EH (cell line): Measurements from ENCODE around the gene RBM4B.

Source experiments
- DNase-seq: peaks from one replicate; pipeline ENCODE4 v3.0.0-alpha.2; 2015; ENCODE audit warnings: low read depth

The RBM4B gene

GRCh38 chr11:66686801-66687750 lies 9.4 kb upstream of the RBM4B start:
- DNase-seq: no peak

GRCh38 chr11:66686100-66686785 lies 8.6 kb upstream of the RBM4B start:
- no peak for DNase-seq

DNA sequence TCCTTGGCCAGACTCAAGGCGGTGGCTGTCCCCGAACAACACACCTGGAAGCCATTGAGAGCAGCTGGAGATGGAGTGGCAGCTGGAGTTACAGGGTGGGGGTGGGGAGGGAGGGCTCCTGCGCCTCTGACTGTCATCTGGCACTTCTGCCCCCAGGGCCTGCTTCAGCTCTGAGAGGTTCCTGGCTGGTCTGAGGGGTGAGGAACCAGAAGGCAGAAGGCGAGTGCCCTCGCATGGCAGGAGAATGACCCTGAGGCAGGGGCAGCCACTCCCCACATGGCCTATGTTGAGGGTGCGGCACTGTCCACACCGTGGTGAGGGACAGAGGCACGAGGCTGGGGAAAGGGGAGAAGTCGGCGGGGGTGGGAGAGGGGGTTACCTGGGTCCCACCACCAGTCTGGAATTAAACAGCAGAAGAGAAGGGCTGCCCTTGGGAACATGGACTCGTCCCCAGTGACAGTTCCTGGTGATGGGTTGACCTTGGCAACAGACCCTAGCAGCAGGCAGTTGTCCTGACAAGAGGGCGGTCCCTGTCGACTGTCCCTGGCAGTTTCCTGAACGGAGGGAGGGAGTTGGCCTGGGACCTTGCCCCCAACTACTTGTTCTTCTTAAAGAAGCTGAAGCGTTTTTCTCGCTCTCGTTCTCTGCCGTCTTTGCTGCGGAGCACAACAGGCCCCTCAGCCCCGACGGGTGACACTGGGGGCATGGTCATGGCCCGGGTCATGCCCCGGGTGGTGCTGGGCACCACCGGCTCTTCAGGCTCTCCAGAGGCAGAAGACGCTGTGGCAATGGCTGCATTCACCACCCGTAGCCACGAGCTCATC lies 7.8 kb upstream of the RBM4B start:
- no peak for DNase-seq

DNA sequence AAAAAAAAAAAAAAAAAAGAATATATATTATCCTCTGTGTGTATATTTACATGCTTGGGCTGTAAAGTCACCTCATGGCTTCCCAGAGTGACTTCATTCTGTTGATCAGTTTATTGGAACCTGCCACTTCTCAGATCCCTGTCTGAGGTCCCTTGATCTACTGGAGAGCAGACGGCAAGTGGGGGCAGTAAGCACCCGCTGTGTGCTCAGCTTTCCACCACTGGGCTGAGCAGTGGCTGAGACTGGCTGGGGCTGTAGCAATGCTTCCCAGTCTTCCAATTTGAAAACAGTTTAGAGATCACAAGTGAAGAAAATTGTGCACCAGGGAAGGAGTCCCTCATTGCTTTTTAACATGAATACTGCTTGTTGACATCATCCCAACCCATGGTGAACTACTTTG lies 6.9 kb upstream of the RBM4B start:
- DNase-seq: no peak

DNA sequence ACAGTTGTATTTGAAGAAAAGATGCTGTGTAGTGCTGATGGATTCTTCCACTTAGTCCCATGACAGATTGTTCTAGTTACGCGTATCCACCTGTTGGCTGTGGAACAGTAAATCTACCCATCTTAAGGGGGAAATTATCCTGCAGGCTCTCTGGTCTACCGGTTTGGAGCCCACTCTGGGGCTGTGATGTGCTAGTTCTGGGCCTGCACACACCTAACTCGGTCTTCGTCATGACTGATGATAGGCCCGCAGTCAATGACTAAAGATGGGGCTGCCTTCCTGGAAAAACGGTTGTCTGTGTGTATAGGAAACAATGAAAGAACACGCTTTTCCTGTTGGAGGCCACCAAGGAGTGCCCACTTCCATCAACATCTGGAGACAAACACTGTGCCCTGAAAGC lies 6.2 kb upstream of the RBM4B start:
- no peak for DNase-seq

DNA sequence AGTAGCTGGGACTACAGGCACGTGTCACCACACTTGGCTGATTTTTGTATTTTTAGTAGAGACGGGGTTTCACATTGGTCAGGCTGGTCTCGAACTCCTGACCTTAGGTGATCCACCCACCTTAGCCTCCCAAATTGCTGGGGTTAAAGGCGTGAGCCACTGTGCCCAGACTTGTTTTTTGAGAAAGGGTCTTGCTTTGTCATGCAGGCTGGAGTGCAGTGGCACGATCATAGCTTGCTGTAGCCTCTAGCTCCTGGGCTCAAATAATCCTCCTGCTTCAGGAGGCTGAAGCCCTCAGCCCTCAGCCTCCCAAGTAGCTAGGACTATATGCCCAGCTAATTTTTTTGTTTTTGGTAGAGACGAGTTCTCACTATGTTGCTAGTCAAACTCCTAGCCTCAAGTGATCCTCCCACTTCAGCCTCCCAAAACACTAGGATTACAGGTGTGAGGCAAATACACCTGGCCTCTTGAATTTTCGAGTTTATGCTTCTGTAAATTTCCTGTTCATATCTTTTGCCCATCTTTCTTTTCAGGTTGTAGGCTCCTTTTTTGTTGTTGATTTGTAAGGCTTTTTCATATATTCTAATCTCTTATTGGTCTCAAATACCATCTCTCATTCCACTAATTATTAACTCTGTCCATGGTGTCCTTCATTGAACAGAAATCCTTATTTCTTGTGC lies 3.4 kb upstream of the RBM4B start:
- DNase-seq: no peak

- peak; percentile 25 for DNase-seq
Observed at GRCh38 chr11:66676931-66677598, 622 bp downstream of the RBM4B start.

DNA sequence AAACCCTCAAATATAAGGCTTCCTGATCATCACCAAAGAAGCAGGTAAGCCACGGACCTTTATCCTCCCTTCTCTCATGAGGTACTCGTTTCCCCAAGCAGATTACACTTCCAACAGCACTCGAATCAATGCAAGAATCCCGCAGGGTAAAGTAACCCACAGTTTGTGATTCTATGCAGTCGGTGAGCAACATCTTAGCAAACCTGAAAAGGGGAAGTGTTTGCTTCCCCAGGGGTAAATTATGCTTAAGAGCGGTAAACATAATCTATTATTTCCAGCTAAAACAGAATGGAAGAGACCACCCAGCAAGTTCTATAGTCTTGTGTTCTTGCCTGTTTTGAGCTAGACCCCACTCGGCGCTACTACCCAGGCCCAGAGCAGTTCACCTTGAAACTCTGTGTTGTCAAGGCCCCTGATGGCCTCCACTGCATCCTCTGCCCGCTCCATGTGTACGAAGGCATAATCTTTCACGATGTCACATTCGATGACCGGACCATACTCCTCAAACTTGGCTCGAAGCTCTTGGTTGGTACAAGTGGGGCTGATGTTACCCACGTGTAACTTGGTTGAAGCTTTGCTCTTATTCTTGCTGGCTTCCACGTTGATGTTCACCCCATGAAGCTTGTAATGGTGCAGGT lies 1.3 kb downstream of the RBM4B start:
- DNase-seq: no peak

- no peak for DNase-seq
Observed at GRCh38 chr11:66674964-66675602, 2.6 kb downstream of the RBM4B start.

GRCh38 chr11:66670816-66671215 lies 6.9 kb downstream of the RBM4B start:
- DNase-seq: no peak

- DNase-seq: no peak
Observed at GRCh38 chr11:66665369-66665768, 12.3 kb downstream of the RBM4B start.

DNA sequence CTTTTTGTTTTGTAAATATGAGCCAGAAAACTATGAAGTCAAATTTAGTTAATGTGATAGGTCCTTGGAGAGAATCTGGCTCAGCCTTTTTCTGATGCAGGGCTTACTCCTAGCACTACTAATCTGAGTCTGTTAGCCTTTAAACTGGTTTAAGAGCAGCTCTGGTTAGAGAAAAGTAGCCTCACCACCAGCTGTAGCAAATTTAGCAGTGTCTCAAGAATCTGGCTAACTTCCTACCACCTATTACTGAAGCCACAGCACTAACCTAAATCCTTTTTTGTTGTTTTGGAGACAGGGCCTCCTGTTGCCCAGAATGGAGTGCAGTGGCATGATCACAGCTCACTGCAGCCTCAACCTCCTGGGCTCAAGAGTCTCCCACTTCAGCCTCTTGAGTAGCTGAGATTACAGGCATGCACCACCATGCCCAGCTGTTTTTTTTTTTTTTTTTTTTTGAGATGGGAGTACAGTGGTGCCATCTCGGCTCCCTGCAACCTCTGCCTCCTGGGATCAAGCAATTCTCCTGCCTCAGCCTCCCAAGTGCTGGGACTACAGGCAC lies 13.9 kb downstream of the RBM4B start:
- DNase-seq: no peak

GRCh38 chr11:66659763-66660162 lies 17.9 kb downstream of the RBM4B start:
- DNase-seq: no peak

- DNase-seq: no peak
Observed at GRCh38 chr11:66653123-66653522, 24.6 kb downstream of the RBM4B start.

DNA sequence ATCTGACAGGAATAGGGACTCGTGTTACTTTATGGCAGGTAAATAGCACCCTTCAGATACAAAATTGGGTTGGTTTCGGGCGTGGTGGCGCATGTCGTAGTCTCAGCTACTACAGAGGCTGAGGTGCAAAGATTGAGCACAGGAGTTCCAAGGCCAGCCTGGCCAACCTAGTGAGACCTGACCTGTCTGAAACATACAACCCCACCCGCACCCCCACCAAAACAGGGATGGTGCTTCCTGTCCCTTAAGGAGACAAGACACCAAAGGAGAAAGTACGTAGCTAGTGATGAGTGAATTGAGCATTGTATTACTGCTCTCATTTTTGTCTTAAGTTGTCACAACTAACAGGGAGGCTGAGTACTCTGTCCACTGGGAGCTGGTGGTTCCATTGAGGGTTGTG lies 25.0 kb downstream of the RBM4B start:
- no peak for DNase-seq

DNA sequence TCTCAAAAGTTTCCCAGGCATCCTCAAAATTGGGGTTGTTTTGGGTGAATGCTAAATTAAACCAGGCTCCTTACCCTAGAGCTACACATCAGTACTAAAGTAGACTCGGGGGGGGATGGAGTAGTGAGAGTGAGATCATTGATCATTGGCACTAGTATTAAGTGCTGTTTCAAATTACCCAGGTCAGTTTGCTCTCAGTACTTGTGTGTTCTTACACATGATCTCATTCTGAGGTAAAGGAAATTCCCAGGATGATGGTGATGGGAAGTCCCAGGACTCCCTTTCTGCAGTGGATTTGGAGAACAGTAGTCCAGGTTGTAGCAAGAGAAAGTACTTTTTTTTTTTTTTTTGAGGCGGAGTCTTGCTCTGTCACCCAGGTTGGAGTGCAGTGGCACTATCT lies 26.7 kb downstream of the RBM4B start:
- no peak for DNase-seq

DNA sequence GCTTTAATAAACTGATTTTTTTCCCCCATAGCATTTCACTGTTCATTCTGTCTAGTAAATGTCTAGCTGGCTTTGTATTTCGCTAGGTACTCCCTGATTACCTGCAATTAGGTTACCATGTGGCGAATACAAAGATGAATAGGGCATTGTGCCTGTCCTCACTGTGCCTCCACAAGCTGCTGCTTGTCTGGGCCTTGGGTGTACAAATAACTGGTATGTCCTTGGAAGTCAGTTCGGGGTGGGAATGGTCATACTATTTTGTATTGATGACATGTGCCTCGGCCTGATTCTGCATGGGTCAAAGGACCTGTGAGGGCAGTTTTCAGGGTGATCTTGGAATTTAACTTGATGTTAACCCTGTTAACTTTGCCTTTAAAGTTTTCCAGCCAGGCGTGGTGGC lies 27.8 kb downstream of the RBM4B start:
- no peak for DNase-seq

- no peak for DNase-seq
Observed at GRCh38 chr11:66646828-66647227, 30.9 kb downstream of the RBM4B start.

- DNase-seq: no peak
Observed at GRCh38 chr11:66643745-66644437, 33.8 kb downstream of the RBM4B start.
